ENCODE measurements around the gene MAGI3.

DNA sequence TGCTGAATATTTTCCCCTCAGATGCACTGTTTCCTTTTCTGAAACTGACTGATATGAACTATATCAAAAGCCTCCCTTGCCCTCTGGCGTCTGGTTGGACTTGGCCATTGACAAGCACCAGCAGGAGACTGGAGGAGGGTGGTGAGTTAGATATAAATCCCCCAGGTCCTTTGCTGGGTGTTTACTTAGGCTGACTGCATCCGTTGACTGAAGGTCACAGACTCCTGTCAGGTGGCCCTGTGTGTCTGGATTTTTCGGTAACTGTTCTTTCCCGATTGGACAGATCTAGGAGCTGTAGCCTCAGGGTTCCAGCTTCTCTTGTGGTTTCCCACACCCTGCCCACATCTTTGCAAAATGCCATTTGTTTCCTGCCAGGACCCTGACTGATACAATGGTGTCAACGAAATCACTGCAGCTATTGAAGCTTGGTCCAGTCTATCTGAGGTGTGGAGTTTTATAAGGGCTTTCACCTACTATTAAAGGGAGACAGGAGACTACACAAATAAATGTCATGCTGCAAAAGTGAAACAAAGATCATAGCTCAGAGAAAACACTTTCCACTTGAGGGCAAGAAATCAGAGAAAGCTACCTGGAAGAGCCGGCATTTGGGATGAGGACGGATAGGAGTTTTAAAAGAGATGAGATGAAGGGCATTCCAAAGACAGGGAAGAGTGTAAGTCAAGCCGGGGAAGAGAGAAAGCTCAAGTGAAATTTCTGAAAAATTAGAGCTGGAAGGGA lies 1.5 kb upstream of the MAGI3 start:
- TF ChIP-seq GATA2 (IDR thresholded peaks at IDR 0.05; ENCODE audit: low read depth, low read length) (peak; percentile 65), GATA3 (IDR thresholded peaks at IDR 0.05; ENCODE audit: low read depth, low read length) (peak; percentile 12; the same call in 1 of the 2 replicates)
